ENCODE data around the gene SPOUT1.
A peak's percentile ranks its signal among the peaks of the same experiment; 100 is the strongest.
"Not testable (repeated sequence)": the region's sequence is repeated elsewhere in the genome, so short reads cannot be mapped to it uniquely, and the experiment has no call there.

Gene SPOUT1

DNA sequence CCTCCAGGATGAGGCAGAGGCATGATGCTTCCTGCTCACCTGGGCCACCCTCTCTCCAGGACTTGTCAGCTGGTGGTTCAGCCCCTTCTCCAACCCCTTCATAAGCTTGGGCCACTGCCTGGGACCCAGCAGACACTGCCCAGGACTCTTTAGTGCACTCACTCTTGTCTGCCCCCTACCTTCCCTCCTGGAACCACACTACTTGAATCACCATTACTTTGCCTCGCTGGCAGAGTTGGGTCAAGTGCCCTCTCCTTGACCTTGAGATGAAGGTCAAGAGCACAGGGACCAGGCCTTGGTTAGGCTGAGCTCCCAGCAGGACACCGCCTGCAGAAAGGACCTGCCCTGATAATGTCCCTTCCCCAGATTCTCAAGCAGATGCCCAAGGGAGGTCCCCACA is 19.8 kb downstream of the SPOUT1 start:
- no peak for DNase-seq (ENCODE audit: low spot score)

DNA sequence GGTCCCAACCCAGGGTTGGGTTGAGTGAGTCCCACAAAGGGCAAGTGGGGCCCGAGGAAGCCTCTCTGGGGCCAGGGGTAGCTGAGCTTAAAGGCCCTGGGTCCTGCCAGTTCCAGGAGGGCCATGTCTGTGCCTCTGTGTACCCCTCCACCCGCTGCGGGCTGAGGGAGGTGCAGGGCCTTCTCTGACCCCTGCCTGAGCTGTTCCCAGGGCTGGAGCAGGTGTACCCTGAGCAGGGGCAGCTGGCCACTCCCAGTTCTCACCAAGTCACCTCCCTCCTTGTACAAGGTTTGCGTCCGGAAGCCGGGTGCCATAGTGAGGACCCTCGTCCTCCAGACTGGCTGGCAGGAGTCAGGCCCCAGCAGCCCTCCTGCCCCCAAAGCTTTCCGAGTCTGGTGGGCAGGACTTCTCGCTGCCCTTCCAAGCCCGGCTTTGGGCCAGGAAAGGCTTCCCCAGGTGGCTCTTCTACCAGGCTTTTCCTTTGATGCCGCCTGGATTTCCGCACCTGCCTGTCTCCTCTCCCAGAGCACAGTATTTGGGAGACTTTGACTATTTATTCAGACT is 20.5 kb downstream of the SPOUT1 start:
- no peak for DNase-seq (ENCODE audit: low spot score)

DNA sequence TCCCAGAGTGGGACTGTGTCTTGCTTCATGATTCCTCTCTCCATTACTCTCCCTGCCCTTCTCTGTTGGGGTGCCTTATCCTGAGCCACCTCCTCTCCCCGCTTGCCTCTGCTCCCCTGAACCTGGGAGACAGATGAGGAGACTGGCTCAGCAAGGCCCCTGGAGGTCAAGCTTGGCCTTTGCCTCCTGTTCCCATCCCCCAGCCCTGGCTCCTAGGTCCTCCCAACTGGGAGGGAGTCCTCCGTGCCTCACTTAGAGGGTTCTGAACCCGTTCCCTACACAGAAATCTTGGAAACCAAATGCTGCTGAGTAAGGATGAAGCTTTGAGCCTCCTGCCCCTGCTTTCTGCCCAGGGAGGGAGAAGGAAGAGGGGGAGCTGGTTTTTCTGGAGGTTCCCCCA is 21.1 kb downstream of the SPOUT1 start:
- no peak for DNase-seq (ENCODE audit: low spot score)

DNA sequence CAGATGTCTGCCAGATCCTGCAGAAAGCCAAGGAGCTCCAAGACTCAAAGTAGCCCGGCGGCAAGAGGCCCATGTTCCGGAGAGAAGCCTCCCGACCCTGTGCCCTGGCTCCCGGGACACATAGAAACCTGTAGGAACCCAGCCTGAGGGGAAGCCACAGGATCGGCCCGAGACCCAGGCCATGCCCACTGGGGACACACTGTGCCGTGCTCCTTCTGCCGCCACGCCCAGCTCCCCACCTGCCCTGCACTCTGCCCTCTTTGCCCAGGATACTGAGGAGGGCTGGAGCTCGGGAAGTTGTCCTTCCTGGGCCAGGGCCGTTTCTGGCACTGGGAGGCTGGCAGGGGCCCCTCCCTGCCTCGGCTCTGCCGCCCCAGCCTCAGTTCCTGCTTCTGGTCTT is 21.8 kb downstream of the SPOUT1 start:
- no peak for DNase-seq (ENCODE audit: low spot score)

DNA sequence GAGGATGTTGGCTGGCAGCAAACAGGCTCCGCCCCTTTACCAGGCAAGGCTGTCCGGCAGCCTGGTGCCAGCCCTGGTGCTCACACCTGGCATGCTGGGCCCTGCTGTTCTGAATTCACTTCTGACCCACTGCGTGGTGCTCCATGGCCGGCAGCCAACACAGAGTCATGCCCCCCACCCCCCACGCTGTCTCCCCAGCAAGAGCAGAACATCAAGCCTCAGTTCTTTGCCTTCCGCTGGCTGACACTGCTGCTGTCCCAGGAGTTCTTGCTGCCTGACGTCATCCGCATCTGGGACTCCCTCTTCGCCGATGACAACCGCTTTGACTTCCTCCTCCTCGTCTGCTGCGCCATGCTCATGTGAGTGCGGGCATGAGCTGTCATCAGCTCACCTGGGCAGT is 23.9 kb downstream of the SPOUT1 start:
- no peak for DNase-seq (ENCODE audit: low spot score)

DNA sequence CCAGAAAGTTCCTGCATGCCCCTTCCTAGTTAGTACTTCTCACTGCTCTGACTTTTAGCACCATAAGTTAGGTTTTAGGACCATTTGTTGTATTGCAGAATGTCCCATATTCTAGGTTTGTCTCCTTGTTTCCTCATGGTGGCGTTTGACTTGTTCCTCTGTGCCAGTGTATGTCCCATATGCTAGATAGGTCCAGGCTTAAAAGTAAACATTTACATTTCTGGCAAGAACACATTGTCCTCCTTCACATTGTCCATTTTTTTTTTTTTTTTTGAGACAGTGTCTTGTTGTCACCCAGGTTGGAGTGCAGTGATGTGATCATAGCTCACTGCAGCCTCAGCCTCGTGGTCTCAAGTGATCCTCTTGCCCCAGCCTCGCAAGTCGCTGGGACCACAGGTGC is 27.1 kb downstream of the SPOUT1 start:
- DNase-seq (ENCODE audit: low spot score) = no peak

DNA sequence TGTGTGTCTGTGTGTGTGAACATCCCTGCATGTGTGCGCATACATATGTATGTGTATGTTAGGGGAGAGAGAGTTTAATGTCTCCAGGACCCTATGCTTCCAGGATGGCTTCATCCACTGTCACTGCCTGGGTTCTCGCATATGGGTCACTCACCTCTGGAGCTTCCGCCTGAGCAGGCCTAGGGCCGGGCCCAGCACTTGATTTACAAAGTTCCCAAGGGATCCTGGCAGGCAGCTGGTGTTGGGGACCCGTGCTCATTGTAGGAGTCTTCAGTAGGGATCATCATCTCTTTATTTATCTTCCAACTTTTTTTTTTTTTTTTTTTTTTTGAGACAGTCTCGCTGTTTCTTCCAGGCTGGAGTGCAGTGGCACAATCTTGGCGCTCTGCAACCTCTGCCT is 29.5 kb downstream of the SPOUT1 start:
- no peak for DNase-seq (ENCODE audit: low spot score)

DNA sequence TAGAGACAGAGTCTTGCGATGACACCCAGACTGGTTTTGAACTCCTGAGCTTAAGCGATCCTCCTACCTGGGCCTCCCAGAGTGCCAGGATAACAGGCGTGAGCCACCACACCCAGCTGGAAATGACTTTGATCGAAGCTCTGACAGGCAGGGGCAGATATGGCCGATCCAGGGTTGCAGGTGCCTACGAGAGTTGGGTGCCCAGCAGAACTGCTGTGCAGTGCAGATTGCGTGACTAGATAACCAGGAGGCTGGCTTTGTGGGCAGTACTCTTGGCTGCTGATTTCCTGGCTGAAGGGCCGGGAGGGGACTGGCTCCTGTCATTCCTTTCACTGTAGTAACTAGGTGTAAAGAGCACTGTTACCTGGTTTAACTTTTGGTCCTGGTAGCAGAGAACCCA is 30.7 kb downstream of the SPOUT1 start:
- no peak for DNase-seq (ENCODE audit: low spot score)

DNA sequence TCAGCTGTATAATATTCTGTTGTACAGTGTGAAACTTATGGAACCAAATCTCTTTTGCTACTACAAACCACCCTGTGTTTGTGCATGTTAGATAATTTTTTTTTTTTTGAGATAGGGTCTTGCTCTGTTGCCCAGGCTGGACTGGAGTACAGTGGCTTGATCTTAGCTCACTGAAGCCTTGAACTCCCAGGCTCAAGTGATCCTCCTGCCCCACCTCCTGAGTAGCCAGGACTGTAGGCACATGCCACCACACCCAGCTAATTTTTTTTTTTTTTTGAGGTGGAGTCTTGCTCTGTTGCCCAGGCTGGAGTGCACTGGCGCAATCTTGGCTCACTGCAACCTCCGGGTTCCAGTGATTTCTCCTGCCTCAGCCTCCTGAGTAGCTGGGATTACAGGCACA is 34.6 kb downstream of the SPOUT1 start:
- not testable (repeated sequence) for DNase-seq (ENCODE audit: low spot score)

DNA sequence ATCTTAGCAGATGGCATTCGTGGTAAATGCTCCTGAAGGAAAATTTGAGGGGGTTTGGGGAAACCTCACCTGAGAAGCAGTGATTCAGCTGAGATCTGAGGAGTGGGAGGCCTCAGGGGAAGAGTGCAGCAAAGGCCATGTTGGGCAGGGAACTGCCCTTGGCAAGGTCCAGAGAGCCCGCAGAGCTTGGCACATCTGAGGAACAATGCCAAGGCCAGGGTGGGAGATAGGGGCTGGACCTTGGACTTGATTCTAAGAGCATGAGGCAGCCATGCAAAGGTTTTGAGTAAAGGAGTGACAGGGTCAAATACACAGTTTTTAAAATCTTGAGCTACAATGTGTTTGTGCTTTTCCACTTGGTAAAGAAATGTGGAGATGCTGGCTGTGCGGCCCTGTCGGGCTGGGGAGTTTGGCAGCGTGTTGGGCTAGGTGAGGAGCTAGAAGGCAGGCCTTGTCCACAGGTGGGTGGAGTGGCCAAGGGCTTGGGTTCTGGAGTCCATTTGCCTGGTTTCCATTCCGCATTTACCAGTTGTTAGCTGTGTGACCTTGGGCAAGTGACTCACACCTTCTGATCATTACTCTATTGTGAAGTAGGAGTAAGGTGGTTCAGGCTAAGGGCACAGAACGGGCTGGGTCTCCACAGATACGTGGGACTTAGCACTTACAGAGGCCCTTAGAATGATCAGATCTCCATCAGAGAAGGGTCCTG is 36.5 kb downstream of the SPOUT1 start:
- no peak for DNase-seq (ENCODE audit: low spot score)

DNA sequence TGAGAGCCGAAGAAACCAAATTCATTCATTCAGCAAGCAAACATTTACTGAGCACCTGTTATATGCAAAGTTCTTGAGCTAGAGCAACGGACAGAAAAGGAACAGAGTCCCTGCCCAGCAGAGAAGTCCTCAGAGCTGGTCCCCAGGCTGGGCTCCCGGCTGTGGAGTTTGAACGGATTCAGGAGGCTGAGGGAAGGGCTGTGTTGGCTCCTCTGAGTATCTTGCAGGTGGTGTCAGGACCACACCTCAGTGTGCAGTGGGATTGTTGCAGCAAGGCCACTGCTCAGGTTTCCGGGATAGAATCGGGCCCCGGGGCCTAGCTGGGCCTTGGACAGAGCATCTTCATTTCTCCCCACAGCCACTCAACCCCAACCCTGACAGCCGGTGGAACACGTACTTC is 37.5 kb downstream of the SPOUT1 start:
- DNase-seq (ENCODE audit: low spot score) = no peak

DNA sequence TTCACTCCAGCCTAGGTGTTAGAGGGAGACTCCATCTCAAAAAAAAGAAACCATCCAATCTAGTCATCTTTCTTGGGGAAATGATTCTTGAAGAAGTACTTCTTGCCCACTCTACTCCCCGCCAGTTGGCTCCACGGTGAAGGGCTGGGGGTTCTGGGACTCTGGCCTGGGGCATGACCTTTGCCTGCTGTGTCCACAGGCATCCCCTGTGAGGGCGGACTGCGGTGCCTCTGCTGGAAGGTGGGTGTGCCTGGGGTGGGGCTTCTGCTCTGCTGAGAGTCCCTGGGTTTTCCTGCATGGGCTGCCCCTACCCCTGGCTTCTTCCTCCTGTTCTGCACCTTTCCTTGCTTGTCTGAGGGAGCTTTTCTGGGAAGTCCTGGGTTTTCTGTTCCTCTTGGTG is 39.1 kb downstream of the SPOUT1 start:
- DNase-seq (ENCODE audit: low spot score) = no peak

DNA sequence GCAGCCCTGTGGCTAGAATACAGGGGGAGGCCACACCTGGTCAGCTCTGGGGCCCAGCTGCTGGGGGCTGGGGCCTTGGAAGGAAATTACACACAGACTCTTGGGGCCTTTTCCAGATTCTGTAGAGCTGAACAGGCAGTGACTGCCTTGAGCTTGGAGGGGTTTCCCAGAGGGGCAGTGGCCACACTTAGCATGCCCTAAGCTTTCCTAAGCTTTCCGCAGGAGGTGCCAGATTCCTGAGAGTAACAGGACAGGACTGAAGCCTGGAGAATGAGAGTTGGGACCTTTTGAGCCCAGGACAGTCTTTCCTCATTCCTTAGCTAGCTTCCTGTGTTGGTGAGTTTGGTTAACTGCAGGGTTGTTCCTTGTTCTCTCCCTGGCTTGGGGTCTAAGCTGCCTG is 41.1 kb downstream of the SPOUT1 start:
- DNase-seq (ENCODE audit: low spot score) = no peak

DNA sequence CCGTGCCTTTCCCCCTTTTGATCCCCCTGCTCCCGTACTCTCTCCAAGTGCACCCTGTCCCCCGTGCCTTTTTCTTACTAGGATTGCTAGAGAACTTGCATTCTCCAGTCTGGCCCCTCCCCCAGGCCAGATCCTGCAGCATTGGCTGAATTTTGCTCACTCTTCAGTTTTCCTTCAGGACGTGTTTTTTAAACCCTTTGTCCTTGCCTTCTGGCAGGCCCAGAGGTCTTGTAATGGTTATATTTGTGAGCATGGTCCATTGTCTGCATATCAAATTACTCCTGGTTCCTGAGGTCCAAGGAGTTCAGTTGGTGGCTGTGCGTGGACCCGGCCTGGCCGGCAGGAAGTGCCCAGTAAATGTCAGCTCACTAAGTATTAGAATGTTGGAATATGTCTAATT is 41.9 kb downstream of the SPOUT1 start:
- DNase-seq (ENCODE audit: low spot score) = peak; percentile 59

DNA sequence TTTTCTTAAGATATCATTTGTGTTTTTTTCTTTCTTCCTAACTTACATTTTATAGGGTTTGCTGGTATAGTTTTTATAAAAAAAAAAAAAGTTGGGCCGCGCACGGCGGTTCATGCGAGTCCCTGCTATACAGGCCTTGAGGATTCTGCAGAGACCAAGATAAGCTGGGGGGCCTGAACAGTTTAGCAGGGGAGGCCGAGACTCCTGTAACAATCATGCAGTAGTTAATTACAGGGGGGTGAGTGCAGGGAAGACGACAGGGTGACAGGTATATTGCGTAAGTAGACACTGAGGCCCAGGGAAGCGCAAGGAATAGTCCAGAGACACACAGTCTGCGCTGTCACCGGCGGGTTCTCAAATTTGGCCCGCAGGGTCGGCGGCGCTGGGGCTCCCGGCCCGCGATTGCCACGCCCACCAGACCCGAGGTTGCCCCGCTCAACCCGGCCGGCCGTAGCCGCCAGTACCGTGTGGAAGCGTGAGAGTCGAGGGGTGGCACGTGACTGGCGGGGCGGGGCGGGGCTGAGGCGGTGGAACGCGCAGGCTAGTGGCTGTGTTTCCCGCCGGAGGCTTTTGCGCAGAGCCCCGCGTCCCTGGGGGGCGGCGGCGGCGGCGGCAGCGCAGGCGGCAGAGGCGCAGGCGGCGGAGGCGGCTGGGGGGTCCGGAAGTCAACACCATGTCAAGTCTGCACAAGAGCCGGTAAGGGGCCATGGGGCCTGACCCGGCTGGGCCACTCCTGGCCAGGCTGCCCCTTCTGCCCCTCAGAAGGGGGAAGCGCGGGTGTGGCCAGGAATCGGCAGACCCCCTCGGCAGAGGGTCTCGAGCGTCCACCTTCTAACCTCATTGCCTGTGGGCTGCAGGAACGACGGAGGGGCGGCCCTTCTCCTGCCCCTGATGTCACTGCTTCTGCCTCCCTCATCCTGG is 42.7 kb downstream of the SPOUT1 start, which contains the start of gene TBC1D13:
TBC1D13 (plus strand) TSS at position 573 of the 921 bp plus-strand sequence; CDS start at position 674, 101 bp downstream.
- peak; percentile 97 for DNase-seq (ENCODE audit: low spot score)

DNA sequence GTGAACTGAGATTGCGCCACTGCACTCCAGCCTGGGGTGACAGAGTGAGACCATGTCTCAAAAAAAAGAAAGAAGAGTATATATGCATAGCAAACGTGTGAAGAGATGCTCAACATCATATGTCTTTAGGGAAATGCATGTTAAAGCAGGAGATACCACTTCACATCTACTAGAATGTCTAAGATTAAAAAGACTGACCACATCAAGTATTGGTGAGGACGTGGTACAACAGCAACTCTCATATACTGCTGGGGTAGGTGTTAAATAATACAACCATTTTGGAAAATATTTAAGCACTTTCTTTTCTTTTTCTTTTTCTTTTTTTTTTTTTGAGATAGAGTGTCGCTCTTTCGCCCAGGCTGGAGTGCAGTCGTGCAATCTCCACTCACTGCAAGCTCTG is 44.2 kb downstream of the SPOUT1 start:
- DNase-seq (ENCODE audit: low spot score) = no peak

DNA sequence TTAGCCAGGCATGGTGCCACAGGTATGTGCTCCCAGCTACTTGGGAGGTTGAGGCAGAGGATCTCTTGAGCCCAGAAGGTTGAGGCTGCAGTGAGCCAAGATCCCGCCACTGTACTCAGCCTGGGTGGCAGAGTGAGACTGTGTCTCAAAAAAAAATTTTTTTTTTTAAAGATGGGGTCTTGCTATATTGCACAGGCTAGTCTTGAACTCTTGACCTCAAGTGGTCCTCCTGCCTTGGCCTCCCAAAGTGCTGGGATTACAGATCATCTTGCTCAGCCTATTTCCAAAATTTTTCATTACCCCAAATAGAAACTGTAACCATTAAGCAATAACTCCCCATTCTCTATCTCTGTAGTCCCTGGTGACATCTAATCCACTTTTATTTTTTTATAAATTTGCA is 46.9 kb downstream of the SPOUT1 start:
- no peak for DNase-seq (ENCODE audit: low spot score)

DNA sequence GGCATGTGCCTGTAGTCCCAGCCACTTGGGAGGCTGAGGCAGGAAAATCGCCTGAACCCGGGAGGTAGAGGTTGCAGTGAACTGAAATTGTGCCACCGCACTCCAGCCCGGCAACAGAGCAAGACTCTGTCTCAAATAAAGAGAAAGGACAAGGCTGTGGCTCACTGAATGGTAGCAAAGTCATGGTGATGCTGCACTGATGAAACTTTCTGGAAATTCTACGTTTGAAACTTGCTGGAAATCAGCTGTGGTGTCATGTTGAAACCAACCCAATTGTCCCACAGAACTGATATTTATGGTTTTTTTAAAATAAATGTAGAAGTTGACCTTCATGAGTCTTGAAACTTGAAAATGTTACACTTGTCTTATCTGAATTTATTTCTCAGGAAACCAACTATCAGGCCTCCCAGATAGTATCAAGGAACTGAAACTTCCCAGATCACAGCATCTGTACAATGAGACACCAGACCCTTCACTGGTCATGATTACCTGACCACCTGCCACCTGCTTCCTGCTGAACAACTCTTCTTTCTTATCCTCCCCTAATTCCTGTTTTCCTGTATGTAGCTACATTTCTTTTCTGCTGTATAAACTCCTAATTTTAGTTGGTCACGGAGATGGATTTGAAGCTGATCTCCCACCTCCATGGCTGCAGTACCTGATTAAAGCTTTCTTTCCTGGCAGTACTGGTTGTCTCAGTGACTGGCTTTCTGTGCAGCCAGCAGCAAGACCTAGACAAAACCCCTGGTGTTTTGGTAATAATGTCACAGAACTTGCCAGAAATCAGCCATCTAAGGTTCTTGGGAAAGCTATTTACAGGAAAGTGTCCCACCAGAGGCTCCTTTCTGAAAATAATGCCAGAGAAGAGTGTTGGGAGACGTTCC is 48.2 kb downstream of the SPOUT1 start:
- DNase-seq (ENCODE audit: low spot score) = no peak

DNA sequence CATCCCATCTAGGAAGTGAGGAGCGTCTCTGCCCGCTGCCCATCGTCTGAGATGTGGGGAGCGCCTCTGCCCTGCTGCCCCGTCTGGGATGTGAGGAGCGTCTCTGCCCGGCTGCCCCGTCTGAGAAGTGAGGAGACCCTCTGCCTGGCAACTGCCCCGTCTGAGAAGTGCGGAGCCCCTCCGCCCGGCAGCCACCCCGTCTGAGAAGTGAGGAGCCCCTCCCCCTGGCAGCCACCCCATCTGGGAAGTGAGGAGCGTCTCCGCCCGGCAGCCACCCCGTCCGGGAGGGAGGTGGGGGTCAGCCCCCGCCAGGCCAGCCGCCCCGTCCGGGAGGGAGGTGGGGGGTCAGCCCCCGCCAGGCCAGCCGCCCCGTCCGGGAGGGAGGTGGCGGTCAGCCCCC is 49.5 kb downstream of the SPOUT1 start:
- DNase-seq (ENCODE audit: low spot score) = not testable (repeated sequence)

DNA sequence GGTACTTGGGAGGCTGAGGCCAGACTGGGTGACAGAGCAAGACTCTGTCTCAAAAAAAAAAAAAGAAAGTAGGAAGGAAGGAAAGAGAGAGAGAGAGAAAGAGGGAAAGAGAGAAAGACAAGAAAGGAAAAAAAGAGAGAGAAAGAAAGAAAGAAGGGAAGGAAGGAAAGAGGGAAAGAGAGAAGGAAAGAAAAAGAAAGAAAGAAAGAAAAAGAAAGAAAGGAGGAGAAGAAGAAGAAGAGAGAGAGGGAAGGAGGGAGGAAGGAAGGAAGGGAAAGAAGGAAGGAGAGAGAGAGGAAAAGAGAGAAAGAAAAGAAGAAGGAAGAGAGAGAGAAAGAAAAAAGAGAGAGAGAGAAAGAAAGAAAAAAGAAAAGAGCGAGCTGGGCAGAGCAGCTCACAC is 54.8 kb downstream of the SPOUT1 start:
- no peak for DNase-seq (ENCODE audit: low spot score)

DNA sequence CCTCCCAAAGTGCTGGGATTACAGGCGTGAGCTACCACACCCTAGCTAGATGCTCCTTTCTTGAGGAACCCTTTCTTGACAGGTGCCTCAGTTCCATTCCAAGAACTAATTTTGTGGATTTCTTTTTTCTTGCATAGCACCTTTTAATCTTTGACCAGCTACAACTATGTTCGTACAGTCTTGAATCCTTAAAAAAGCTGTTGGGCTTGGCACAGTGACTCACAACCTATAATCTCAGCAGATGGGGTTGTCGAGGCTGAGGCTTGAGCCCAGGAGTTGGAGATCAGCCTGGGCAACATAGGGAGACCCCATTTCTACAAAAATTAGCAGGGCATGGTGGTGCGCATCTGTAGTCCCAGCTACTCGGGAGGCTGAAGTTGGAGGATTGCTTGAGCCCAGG is 56.5 kb downstream of the SPOUT1 start:
- DNase-seq (ENCODE audit: low spot score) = no peak

Data from GM03348 (cell line).